HG03060 (cell line): ENCODE results near the gene TRABD2A.

Experiments
- ATAC-seq: cut with Tn5 transposase; IDR thresholded peaks from one replicate; pipeline ENCODE4 v1.9.1; 2021; ENCODE audit warnings: low read depth, moderate number of reproducible peaks; ENCODE audit not compliant: unreplicated experiment

Gene TRABD2A

GRCh38 chr2:84829693-84830092, 51.2 kb downstream of the TRABD2A start:
- ATAC-seq, result no peak

GRCh38 chr2:84827978-84828575, 52.8 kb downstream of the TRABD2A start:
- no peak for ATAC-seq

DNA sequence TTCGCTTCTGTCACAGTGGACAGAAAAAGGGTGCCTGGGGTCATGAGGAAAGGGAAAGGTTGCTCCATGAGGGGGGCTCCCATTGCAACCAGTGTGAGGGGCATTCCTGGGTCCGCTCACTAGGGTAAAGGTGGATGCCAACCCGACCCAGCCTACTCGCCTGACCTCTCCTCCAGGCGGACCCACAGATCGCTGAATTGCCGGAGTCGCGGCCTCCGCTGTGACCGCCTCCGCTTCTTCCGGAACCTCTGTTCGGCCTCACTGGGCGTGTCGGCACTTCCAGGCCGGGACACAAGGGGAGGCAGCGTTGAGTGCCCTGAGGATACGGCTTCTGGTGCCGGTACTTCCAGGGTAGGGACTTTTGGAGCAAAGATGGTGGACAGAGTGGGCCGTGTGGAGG, 57.1 kb downstream of the TRABD2A start:
- ATAC-seq, result no peak

DNA sequence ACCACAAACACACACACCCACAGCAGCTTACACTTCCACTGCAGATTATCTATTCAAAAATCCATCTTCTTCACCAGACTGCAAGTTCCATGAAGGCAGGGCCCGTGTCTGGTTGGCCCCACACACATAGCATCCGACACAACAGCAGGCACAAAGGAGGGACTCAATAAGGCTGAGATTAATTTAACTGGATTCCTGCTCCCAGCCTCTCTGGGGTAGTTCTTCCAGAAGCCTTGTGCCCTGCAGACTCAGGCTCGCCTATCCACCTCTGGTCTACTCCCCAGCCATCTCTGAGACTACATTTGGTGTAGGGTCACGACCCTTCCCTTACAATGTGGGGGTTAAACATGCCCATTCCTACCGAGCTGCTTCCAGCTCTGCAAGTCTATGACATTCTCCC, 57.7 kb downstream of the TRABD2A start:
- no peak for ATAC-seq

DNA sequence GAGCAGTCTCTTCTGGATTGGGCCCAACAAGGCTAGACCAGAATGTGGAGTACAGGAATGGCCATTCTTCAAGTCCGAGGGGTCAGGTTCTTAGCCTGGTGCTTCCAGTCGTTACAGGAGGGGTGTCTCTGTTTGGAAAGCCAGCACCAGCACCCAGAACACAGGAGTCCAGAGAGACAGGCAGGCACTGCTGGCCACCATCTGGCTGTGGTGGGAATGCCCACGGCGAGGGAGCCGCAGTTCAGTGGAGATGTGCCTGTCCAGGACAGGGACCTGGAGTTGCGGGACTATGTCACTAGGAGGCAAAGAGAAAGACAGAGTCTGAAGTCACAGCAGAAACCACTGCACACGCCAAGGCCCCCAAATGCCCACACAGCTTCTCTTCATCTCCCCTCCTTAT, 59.1 kb downstream of the TRABD2A start:
- ATAC-seq, result no peak

DNA sequence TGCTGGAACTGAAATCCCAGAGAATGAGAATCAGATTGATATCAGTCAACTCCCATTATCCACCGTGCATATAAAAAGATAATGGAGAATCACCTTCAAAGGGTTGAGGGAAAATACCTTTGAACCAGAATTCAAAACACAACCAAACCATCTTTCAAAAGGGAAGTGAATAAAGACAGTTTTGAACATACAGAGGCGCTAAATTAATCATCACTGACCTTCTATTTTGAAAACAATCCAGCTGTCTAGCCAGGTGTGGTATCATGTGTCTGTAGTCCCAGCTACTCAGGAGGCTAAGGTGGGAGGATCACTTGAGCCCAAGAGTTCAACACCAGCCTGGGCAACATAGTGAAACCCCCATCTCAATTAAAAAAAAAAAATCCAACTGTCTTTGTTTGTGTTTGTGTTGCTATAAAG, 63.6 kb downstream of the TRABD2A start:
- peak; percentile 95 for ATAC-seq

DNA sequence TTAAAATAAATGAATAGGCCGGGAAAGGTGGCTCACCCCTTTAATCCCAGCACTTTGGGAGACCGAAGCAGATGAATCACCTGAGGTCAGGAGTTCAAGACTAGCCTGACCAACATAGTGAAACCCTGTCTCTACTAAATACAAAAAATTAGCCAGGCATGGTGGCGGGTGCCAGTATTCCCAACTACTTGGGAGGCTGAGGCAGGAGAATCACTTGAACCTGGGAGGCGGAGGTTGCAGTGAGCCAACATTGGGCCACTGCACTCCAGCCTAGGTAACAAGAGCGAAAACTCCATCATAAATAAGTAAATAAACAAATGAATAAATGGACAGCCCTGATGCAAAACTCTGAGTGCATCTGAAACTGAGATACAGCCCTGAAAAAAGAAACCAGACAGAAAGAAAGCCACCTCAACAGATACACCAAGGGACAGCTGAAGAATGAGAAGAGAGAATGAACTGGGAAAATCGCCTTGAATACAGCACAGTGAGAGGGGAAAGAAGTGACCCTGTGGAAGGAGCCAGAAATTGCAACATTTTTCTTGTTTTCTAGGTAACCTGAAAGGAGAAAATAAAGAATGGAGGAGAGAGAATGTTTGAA, 64.4 kb downstream of the TRABD2A start:
- peak; percentile 68 for ATAC-seq

DNA sequence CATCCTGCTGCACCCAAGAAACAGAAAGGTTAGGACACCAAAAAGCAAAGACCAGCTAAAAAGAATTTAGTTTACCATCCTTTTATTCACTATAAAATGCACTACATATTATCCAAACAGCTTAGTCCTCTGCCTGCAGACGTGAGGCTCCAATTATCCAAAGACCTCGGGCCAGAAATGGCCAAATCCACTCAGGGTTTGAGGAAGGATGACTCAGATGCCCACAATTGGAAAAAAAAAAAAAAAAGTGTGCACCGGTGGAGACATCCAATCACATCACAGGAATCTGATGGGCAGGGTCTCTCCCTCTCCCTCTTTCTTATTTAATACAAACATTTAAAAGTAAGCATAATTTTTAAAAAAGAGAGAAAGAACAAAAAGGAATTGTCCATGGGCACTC, 65.7 kb downstream of the TRABD2A start:
- ATAC-seq, result no peak

- ATAC-seq, result no peak
Observed at GRCh38 chr2:84811839-84812431, 68.9 kb downstream of the TRABD2A start.

DNA sequence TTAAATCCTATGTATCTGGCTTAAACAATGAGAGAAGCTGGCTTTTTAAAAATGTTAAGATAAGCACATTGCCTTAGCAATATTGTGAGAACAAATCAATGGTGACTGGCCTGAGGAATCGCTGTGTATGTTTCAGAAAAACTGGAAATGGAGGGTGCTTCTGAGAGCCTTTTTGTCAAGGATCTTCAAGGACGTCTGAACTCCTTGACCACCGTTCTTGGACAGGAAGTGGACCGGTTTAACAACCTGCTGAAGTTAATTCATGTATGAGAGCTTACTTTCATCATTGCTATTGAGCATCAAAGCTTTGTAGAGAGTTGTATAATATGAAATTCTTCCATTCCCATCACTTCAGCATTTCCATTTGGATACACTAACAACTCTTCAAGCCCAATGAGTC, 72.6 kb downstream of the TRABD2A start:
- no peak for ATAC-seq

DNA sequence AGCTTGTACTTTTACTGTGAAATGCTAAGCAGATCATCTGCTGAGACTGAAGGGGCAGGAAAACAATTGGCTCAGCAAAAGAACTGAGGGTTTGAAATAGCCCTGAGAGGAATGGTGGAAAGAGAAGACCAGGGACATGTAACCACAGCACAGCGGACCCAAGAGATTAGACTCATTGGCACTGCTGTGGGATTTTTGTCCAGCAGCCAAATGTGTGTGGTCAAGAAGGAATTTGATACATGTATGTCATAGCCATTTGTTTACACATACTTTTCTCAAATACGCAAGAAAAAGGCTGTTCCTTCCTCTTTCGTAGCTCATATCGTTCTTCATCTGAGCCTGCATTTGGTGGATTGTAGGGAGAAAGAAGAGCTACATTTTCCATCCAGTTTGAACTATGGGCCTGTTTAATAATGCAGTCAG, 73.8 kb downstream of the TRABD2A start:
- no peak for ATAC-seq

GRCh38 chr2:84805250-84805958, 75.5 kb downstream of the TRABD2A start:
- ATAC-seq, result no peak

DNA sequence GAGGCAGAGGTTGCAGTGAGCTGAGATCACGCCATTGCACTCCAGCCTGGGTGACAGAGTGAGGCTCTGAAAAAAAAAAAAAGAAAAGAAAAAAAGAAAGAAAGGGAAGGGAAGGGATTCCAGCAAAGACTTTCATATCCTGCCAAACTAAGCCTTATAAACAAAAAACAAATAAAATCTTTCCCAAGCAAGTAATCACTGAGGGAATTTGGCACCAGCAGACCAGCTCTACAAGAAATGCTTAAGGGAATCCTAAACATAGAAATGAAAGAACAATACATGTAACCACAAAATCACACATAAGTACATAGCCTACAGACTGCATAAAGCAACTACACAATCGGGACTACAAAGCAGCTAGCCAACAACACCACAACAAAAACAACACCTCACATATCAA, 79.1 kb downstream of the TRABD2A start:
- no peak for ATAC-seq

DNA sequence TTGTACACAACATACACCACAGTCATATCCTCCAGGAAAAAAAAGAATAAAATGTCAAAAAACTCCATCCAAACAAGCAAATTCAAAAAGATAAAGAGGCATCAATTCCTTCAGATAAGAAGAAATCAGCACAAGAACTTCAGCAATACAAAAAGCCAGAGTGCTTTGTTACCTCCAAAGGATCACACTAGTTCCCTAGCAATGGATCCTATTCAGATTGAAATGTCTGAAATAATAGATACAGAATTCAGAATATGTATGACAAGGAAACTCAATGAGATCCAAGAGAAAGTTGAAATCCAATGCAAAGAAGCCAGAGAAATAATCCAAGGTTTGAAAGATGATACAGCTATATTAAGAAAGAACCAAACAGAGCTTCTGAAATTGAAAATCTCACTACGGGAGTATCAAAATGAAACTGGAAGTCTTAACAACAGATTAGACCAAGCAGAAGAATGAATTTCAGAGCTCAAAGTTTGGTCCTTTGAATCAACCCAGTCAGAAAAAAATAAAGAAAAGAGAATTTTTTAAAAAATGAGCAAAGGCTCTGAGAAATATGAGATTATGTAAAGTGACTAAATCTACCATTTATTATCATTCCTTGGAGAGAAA, 80.6 kb downstream of the TRABD2A start:
- ATAC-seq, result peak; percentile 60

DNA sequence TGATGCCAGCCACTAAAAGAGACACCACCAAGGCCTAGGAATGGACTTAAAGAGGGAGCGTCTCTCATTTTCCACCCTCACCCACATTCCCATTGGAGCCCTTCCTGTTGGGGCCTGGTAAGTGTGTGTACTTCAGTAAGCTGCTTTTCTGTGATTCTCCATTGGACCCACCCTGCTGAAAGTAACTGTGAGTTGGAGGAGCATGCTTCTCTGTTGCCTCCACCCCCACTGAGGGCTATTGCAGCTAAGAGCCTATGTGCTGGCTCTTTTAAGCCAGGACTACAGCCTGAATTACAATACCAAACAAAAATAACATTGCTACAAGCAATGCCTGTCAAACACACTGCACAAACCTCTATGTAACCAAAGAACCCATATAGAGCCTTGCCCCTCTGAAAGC, 81.1 kb downstream of the TRABD2A start:
- no peak for ATAC-seq

- ATAC-seq, result no peak
Observed at GRCh38 chr2:84797271-84797670, 83.6 kb downstream of the TRABD2A start.

DNA sequence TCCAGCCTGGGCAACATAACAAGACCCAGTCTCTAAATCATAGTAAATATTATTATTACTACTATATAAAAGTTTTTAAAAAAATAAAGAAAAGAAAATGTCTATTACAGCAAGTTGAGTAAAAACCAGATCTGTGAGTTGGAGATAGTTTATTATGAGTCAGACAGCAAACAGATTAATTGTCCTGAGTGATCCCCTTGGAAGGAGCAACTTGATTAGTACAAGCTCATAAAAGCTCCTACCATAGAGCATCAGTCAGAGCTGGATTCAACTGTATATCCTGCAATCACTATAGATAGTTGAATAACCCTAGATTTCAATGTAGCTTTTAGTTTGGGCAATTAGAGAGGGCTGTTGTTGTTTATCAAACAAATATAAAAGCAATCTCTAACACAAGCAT, 84.1 kb downstream of the TRABD2A start:
- ATAC-seq, result no peak

DNA sequence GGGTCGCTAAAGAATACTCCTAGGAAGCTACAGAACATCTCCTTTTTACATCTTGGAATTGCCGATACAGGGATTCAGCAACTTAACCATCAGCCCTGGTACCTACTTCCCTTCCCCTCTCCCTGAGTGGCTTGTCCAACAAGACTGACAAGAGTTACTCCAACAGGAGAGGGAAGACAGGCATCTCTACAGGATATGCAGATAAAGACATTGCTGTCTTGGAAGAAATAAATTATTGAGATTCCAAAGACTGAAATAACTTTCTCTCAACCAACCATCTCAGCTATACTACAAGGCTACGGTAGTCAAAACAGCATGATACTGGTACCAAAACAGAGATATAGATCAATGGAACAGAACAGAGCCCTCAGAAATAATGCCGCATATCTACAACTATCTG, 87.2 kb downstream of the TRABD2A start:
- no peak for ATAC-seq

GRCh38 chr2:84792856-84793522, 87.9 kb downstream of the TRABD2A start:
- ATAC-seq, result no peak

GRCh38 chr2:84788498-84788897, 92.4 kb downstream of the TRABD2A start:
- ATAC-seq, result no peak

DNA sequence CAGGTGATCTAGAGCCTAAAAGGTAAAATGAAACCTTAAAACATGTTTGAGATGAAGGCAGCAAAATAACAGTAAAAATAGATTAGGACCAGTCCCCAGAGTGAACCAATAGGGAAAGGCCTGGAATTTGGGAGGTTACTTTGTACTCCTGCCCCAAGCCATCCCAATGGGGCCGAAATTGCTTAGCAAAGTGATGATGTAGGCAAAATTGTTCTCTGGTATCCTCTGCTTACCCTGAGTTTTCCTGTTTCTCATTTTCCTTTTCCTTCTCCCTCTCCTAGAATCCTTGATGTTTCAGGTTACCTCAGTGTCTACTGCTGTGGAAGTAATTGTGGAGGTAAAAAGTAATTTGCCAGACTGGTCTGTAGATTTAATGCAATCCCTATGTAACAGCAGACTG, 92.9 kb downstream of the TRABD2A start:
- no peak for ATAC-seq
